GM23338 (cell line): Measurements from ENCODE around the gene DIDO1. TPM values are rescaled to one million over a fixed set of nuclear protein-coding genes. Genes with fewer than 3 reads are reported as not detected.

ENCODE experiments used
- ATAC-seq: fragments of 200-7000 bp; cut with Tn5 transposase; 3 replicates; pipeline ENCODE4 v1.9.1; 2020
- DNase-seq: peaks from one replicate; pipeline ENCODE4 v3.0.0-alpha.2; 2015; ENCODE audit warnings: low spot score
- H2AFZ ChIP-seq: fragments of 200-600 bp; sonication (generic); 2 replicates; pipeline ENCODE4 v1.8.0; 2016; ENCODE audit warnings: antibody characterized with exemption, mild to moderate bottlenecking, moderate library complexity
- H3F3A ChIP-seq: fragments of 200-600 bp; sonication (generic); replicated peaks from 2 replicates; pipeline ENCODE4 v1.8.0; 2017; ENCODE audit warnings: antibody characterized with exemption, mixed run types, low read depth
- H3K27ac ChIP-seq: fragments of 200-600 bp; sonication (generic); 2 replicates; pipeline ENCODE4 v1.6.1; 2016; ENCODE audit warnings: low read depth
- H3K27me3 ChIP-seq: fragments of 200-600 bp; sonication (generic); 2 replicates; pipeline ENCODE4 v1.8.0; 2016; ENCODE audit warnings: mild to moderate bottlenecking, mixed run types, moderate library complexity; ENCODE audit not compliant: insufficient read depth
- H3K36me3 ChIP-seq: fragments of 200-600 bp; sonication (generic); 2 replicates; pipeline ENCODE4 v1.8.0; 2016; ENCODE audit warnings: mild to moderate bottlenecking; ENCODE audit not compliant: insufficient read depth
- H3K4me1 ChIP-seq: fragments of 200-600 bp; sonication (generic); 2 replicates; pipeline ENCODE4 v1.8.0; 2016; ENCODE audit warnings: mild to moderate bottlenecking, moderate library complexity; ENCODE audit not compliant: insufficient read depth
- H3K4me2 ChIP-seq: fragments of 200-600 bp; sonication (generic); 2 replicates; pipeline ENCODE4 v1.7.1; 2017; ENCODE audit warnings: mixed run types
- H3K4me3 ChIP-seq: fragments of 200-600 bp; sonication (generic); 2 replicates; pipeline ENCODE4 v1.6.1; 2016; ENCODE audit warnings: mixed run types
- H3K79me2 ChIP-seq: fragments of 200-600 bp; sonication (generic); replicated peaks from 2 replicates; pipeline ENCODE4 v1.8.0; 2017; ENCODE audit warnings: mild to moderate bottlenecking; ENCODE audit not compliant: insufficient read depth
- H3K9me2 ChIP-seq: fragments of 200-600 bp; sonication (generic); 2 replicates; pipeline ENCODE4 v1.8.0; 2017; ENCODE audit not compliant: insufficient read depth
- H4K20me1 ChIP-seq: fragments of 200-600 bp; sonication (generic); replicated peaks from 2 replicates; pipeline ENCODE4 v1.8.0; 2017; ENCODE audit warnings: mild to moderate bottlenecking; ENCODE audit not compliant: insufficient read depth
- H3K27ac Mint-ChIP-seq: 2 replicates; pipeline ENCODE4 v1.8.0; 2020; ENCODE audit warnings: inconsistent platforms, mild to moderate bottlenecking, moderate library complexity, mixed read lengths
- H3K27me3 Mint-ChIP-seq: 3 replicates; pipeline ENCODE4 v1.8.0; 2022; ENCODE audit warnings: low read depth, mild to moderate bottlenecking, moderate library complexity, mixed read lengths, inconsistent platforms; ENCODE audit not compliant: insufficient read depth, poor library complexity
- H3K36me3 Mint-ChIP-seq: 3 replicates; pipeline ENCODE4 v1.8.0; 2021; ENCODE audit warnings: low read depth, mild to moderate bottlenecking, inconsistent platforms, moderate library complexity, mixed read lengths
- H3K4me1 Mint-ChIP-seq: 3 replicates; pipeline ENCODE4 v1.8.0; 2020; ENCODE audit warnings: mild to moderate bottlenecking, inconsistent platforms, mixed read lengths
- H3K4me3 Mint-ChIP-seq: 3 replicates; pipeline ENCODE4 v1.8.0; 2021; ENCODE audit warnings: moderate library complexity, mild to moderate bottlenecking, inconsistent platforms, mixed read lengths
- H3K9me3 Mint-ChIP-seq: 3 replicates; pipeline ENCODE4 v1.8.0; 2020; ENCODE audit warnings: moderate library complexity, mild to moderate bottlenecking, inconsistent platforms, mixed read lengths
- CREB1 ChIP-seq: fragments of 250-450 bp; sonication (Bioruptor Pico); IDR thresholded peaks from 2 replicates; pipeline ENCODE4 v1.5.0; 2020; ENCODE audit warnings: low read depth, mild to moderate bottlenecking, moderate library complexity
- CTCF ChIP-seq, 2 experiments: fragments of 200-600 bp in 1 of 2; sonication (generic) in 1 of 2; conservative IDR thresholded peaks; 2 replicates each; pipeline versions ENCODE4 v1.5.1 to v1.6.1; 2016 to 2017; ENCODE audit warnings: antibody characterized with exemption in 2 of 2, low read depth in 2 of 2, mild to moderate bottlenecking in 2 of 2, moderate library complexity in 1 of 2
- EZH2 ChIP-seq: fragments of 200-600 bp; sonication (generic); IDR thresholded peaks from one replicate; pipeline ENCODE4 v1.8.0; 2017; ENCODE audit warnings: antibody characterized with exemption, mild to moderate bottlenecking, low read depth; ENCODE audit not compliant: unreplicated experiment
- JUNB ChIP-seq: IDR thresholded peaks from one replicate; pipeline ENCODE4 v1.6.1; 2016; ENCODE audit warnings: antibody characterized with exemption; ENCODE audit not compliant: unreplicated experiment
- NANOG ChIP-seq: IDR thresholded peaks from 2 replicates; pipeline ENCODE4 v1.6.1; 2016; ENCODE audit warnings: antibody characterized with exemption, borderline replicate concordance
- REST ChIP-seq: IDR thresholded peaks from one replicate; pipeline ENCODE4 v1.6.1; 2018; ENCODE audit warnings: antibody characterized with exemption; ENCODE audit not compliant: unreplicated experiment
- STAT1 ChIP-seq: IDR thresholded peaks from one replicate; pipeline ENCODE4 v1.6.1; 2016; ENCODE audit warnings: antibody characterized with exemption; ENCODE audit not compliant: unreplicated experiment
- ZNF331 ChIP-seq: fragments of 250-450 bp; sonication (Bioruptor Pico); IDR thresholded peaks from 2 replicates; pipeline ENCODE4 v1.5.0; 2020; ENCODE audit warnings: low read depth, mild to moderate bottlenecking, moderate library complexity
- ZNF462 ChIP-seq: fragments of 250-450 bp; sonication (Bioruptor Pico); IDR thresholded peaks from 2 replicates; pipeline ENCODE4 v1.5.0; 2020; ENCODE audit warnings: mild to moderate bottlenecking, moderate library complexity
- polyA plus RNA-seq: library from polyadenylated mRNA; unstranded; fragments of >200 nt; fragmentation: Nextera tagmentation; extraction: Ambion mirVana; gene quantifications from 2 replicates; pipeline ENCODE4 v1.2.1, GENCODE V29; 2016
- total RNA-seq: library from RNA; depleted of rRNA; stranded (reverse); fragments of >200 nt; shearing (Covaris generic); gene quantifications from 2 replicates; pipeline ENCODE4 v1.2.3, GENCODE V29; 2014

The DIDO1 gene
- total and polyA plus RNA-seq, 2 experiments from 2014 or later = 72.4 to 162 TPM

- TF ChIP-seq ZNF462 (CRISPR knock-in tag) (no peak), STAT1 (no peak)
Measured at GRCh38 chr20:62889871-62890270, 36.4 kb downstream of the DIDO1 start (continued).

- Histone ChIP-seq H3K27ac (no peak overlapping the region), H2AFZ (no peak overlapping the region), H3K4me1 (peaks cover 13% of the 10 kb centered on the region), H3K79me2 (no peaks in the 10 kb centered on the region), H3K4me3 (no peak overlapping the region), H3K27me3 (no peaks in the 10 kb centered on the region), H4K20me1 (peaks cover 23% of the 10 kb centered on the region), H3K4me2 (no peak overlapping the region), H3F3A (peaks cover 91% of the 10 kb centered on the region), H3K9me2 (no peaks in the 10 kb centered on the region), H3K36me3 (peaks cover 72% of the 10 kb centered on the region)
- ATAC-seq = no peak
- H3K9me3 Mint-ChIP-seq = no peaks in the 10 kb centered on the region
- H3K4me3 Mint-ChIP-seq = no peak overlapping the region
- H3K27ac Mint-ChIP-seq = no peak overlapping the region
- peaks cover 19% of the 10 kb centered on the region for H3K27me3 Mint-ChIP-seq
- DNase-seq = no peak
- TF ChIP-seq NANOG (no peak), CREB1 (CRISPR knock-in tag) (no peak), JUNB (no peak), EZH2 (no peak), REST (no peak), CTCF (conservative IDR thresholded peaks at IDR 0.05; ENCODE audit: low read depth in 2 of 2) (no peak), ZNF331 (CRISPR knock-in tag) (no peak)
- peaks cover 84% of the 10 kb centered on the region for H3K36me3 Mint-ChIP-seq
- H3K4me1 Mint-ChIP-seq = peaks cover 29% of the 10 kb centered on the region
Measured at GRCh38 chr20:62889411-62889810, 36.9 kb downstream of the DIDO1 start.
